NCI-H187 (cell line): Measurements from ENCODE around the gene TNFSF9.
"Not testable (repeated sequence)": the region's sequence is repeated elsewhere in the genome, so short reads cannot be mapped to it uniquely, and the experiment has no call there.

Experiments
- DNase-seq, 2 experiments: peaks; one replicate each; lab custom pipeline; 2025; lab: John Stamatoyannopoulos, UW

The TNFSF9 gene

GRCh38 chr19:6532244-6532999 lies 1.6 kb downstream of the TNFSF9 start:
- no peak for DNase-seq

- DNase-seq: no peak
These were observed 2.1 kb downstream of the TNFSF9 start for GRCh38 chr19:6533000-6533328.

GRCh38 chr19:6533746-6534418 lies 3.1 kb downstream of the TNFSF9 start:
- DNase-seq: no peak

GRCh38 chr19:6534451-6535093 lies 3.7 kb downstream of the TNFSF9 start:
- no peak for DNase-seq

- no peak for DNase-seq
These were observed 4.8 kb downstream of the TNFSF9 start for GRCh38 chr19:6535558-6536137.

- no peak for DNase-seq
These were observed 8.7 kb downstream of the TNFSF9 start for GRCh38 chr19:6539514-6539913.

- DNase-seq: no peak
These were observed 10.3 kb downstream of the TNFSF9 start for GRCh38 chr19:6540918-6541689.

GRCh38 chr19:6543866-6544347 lies 13.1 kb downstream of the TNFSF9 start:
- no peak for DNase-seq

- not testable (repeated sequence) for DNase-seq
These were observed 19.9 kb downstream of the TNFSF9 start for GRCh38 chr19:6550679-6551078.

GRCh38 chr19:6551091-6551490 lies 20.3 kb downstream of the TNFSF9 start:
- no peak for DNase-seq

- DNase-seq: no peak
These were observed 21.0 kb downstream of the TNFSF9 start for GRCh38 chr19:6551607-6552450.

- no peak for DNase-seq
These were observed 25.2 kb downstream of the TNFSF9 start for GRCh38 chr19:6556043-6556449.

- no peak for DNase-seq
These were observed 25.8 kb downstream of the TNFSF9 start for GRCh38 chr19:6556480-6557195.

GRCh38 chr19:6562437-6562836 lies 31.6 kb downstream of the TNFSF9 start:
- DNase-seq: not testable (repeated sequence)

- no peak for DNase-seq
These were observed 33.6 kb downstream of the TNFSF9 start for GRCh38 chr19:6564393-6564792.

GRCh38 chr19:6566727-6567126 lies 35.9 kb downstream of the TNFSF9 start:
- DNase-seq: not testable (repeated sequence)

- DNase-seq: no peak
These were observed 37.2 kb downstream of the TNFSF9 start for GRCh38 chr19:6568010-6568526.

- DNase-seq: no peak
These were observed 38.0 kb downstream of the TNFSF9 start for GRCh38 chr19:6568816-6569215.

- no peak for DNase-seq
These were observed 39.9 kb downstream of the TNFSF9 start for GRCh38 chr19:6570764-6571163.

- DNase-seq: no peak
These were observed 40.3 kb downstream of the TNFSF9 start for GRCh38 chr19:6571167-6571566.
